Body of pancreas (tissue), 4 donors: ENCODE data around the gene SPSB2.

ENCODE experiments used
- POLR2A ChIP-seq, 3 donors: fragments of 450-650 bp; IDR thresholded peaks; one replicate each; pipeline ENCODE4 v1.6.1; 2016; ENCODE audit warnings: antibody characterized with exemption in 3 of 3, mild to moderate bottlenecking in 2 of 3
- TF ChIP-seq, protein P1 (sequence below), 7 experiments: fragments of 450-650 bp in 4 of 7; fragments of 200-600 bp in 3 of 7; sonication (generic) in 3 of 7; IDR thresholded peaks; one replicate each; pipeline ENCODE4 v1.5.1; 2016 to 2019; ENCODE audit warnings: antibody characterized with exemption in 7 of 7

DNA sequence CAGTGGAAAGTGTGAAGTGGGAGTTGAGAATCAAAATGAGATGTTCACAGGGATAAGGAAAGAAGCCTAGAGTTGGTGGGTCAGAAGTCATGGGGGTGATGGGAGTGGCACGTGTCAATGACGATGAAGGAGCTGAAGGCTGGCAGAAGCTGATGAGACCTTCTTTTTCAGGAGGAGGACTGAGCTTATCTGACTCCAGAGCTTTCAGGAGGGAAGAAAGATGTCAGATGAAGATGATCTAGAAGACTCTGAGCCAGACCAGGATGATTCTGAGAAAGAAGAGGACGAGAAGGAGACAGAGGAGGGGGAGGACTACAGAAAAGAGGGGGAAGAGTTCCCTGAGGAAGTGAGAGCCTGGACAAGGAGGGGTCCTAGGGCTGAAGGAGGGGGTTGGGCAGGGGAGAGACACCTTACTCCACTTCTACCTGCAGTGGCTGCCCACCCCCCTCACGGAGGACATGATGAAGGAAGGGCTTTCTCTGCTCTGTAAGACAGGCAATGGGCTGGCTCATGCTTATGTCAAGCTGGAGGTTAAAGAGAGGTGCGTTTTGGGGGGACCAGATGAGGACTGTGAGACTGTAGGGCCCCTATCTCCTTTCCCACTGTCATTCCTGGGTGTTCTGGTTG is 32.4 kb upstream of the SPSB2 start:
- TF ChIP-seq, protein P1, sequence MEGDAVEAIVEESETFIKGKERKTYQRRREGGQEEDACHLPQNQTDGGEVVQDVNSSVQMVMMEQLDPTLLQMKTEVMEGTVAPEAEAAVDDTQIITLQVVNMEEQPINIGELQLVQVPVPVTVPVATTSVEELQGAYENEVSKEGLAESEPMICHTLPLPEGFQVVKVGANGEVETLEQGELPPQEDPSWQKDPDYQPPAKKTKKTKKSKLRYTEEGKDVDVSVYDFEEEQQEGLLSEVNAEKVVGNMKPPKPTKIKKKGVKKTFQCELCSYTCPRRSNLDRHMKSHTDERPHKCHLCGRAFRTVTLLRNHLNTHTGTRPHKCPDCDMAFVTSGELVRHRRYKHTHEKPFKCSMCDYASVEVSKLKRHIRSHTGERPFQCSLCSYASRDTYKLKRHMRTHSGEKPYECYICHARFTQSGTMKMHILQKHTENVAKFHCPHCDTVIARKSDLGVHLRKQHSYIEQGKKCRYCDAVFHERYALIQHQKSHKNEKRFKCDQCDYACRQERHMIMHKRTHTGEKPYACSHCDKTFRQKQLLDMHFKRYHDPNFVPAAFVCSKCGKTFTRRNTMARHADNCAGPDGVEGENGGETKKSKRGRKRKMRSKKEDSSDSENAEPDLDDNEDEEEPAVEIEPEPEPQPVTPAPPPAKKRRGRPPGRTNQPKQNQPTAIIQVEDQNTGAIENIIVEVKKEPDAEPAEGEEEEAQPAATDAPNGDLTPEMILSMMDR (IDR thresholded peaks at IDR 0.05), result no peak
- no peak for TF ChIP-seq POLR2A (IDR thresholded peaks at IDR 0.05)
